Pancreas (tissue), 10 donors: ENCODE results near the gene PREPL. TPM values are rescaled to one million over a fixed set of nuclear protein-coding genes. Genes with fewer than 3 reads are reported as not detected.
A peak's percentile ranks its signal among the peaks of the same experiment; 100 is the strongest.

ENCODE experiments used
- ATAC-seq, 4 donors: fragments of 200-7000 bp; cut with Tn5 transposase; one replicate each; pipeline versions ENCODE4 v1.8.0 to v1.9.1; 2020; ENCODE audit warnings: mild to moderate bottlenecking in 4 of 4, moderate library complexity in 4 of 4
- DNase-seq, 6 donors: peaks; one replicate each; pipeline ENCODE4 v3.0.0-alpha.2; 2020
- FAIRE-seq: peaks from 2 replicates; lab custom pipeline; 2012; peaks lifted over from hg19 to GRCh38; lab: Jason Lieb, UNC
- H3K27ac ChIP-seq, 4 donors: fragments of 200-600 bp; sonication (generic); 1 replicate in 3 of 4; 2 replicates in 1 of 4; pipeline versions ENCODE4 v1.5.0 to v1.8.0; 2020
- H3K27me3 ChIP-seq, 4 donors: fragments of 200-600 bp; one replicate each; pipeline ENCODE4 v1.8.0; 2021
- H3K36me3 ChIP-seq, 3 donors: fragments of 200-600 bp; sonication (generic) in 1 of 3; one replicate each; pipeline versions ENCODE4 v1.5.0 to v1.8.0; 2020 to 2021
- H3K4me1 ChIP-seq, 3 donors: fragments of 200-600 bp; one replicate each; pipeline ENCODE4 v1.8.0; 2021
- H3K4me3 ChIP-seq, 4 donors: fragments of 200-600 bp; sonication (generic) in 2 of 4; one replicate each; pipeline versions ENCODE4 v1.5.0 to v1.8.0; 2020 to 2021
- H3K9me3 ChIP-seq, 4 donors: fragments of 200-600 bp; one replicate each; pipeline ENCODE4 v1.8.0; 2021
- CTCF ChIP-seq, 4 donors: fragments of 200-600 bp; sonication (generic) in 3 of 4; IDR thresholded peaks; one replicate each; pipeline versions ENCODE4 v1.5.0 to v1.8.0; 2021; ENCODE audit warnings: antibody characterized with exemption in 4 of 4
- WGBS, 2 donors: extraction: QIAGEN DNeasy Blood & Tissue Kit; methylation state at CpG; one replicate each; pipeline ENCODE4 v1.1.7; 2013; 5-methylcytosine and 5-hydroxymethylcytosine counted together
- intact Hi-C, 3 donors: fragments of 100-400 bp; cut with DNase I; formaldehyde crosslinking; loops; one replicate each; pipeline versions ENCODE4 v1.11.1 to v1.14.2; 2022
- polyA plus RNA-seq, 2 donors: library from polyadenylated mRNA; stranded (reverse); fragments of 200-250 nt; gene quantifications; one replicate each; pipeline ENCODE4 v1.2.3, GENCODE V29; 2013
- total RNA-seq, 6 donors: library from RNA; stranded (reverse); fragmentation: NEBNext Ultra II Directional in 4 of 6; extraction: Animal tissue kit (Norgen Biotek cat#: 25700) in 4 of 6; gene quantifications; one replicate each; pipeline versions ENCODE4 v1.2.1 to v1.2.4, GENCODE V29; 2021 to 2023
- donor health status: healthy with polysubstance abuse.
- donor health status: DM: no; HTN: no; CAD: no; lungs with moderate emphysema.
- donor health status: DM: no; HTN: no; CAD: no.
- donor health status: control.
- donor health status: control.
- donor health status: Bipolar disorder and iron deficiency.
- donor health status: DM: yes; HTN: yes; CAD: no.
- donor health status: DM: no; HTN: no; CAD: no.
- donor health status: DM: no; HTN: no; CAD: no.
- donor health status: DM: yes; HTN: yes; CAD: no.

PREPL gene
- total and polyA plus RNA-seq, 8 donors, result 5.5 to 32.2 (median 18.5) TPM

GRCh38 chr2:44301111-44301510 is 60.2 kb downstream of the PREPL start:
- WGBS, 2 donors, result 92% methylated on average over 5 of the region's 5 CpGs
- H3K4me1 ChIP-seq, result peaks cover 0 to 4% (median under 1%) of the 10 kb centered on the region in 3 donors
- H3K9me3 ChIP-seq, result no peaks in the 10 kb centered on the region
- no peaks in the 10 kb centered on the region for H3K36me3 ChIP-seq
- H3K4me3 ChIP-seq, result no peak overlapping the region
- intact Hi-C loops, result no loop called here
- TF ChIP-seq CTCF (IDR thresholded peaks at IDR 0.05), result no peak
- no peaks in the 10 kb centered on the region for H3K27me3 ChIP-seq
- no peak for FAIRE-seq
- no peak overlapping the region for H3K27ac ChIP-seq
- ATAC-seq, result no peak
- no peak for DNase-seq

- no peaks in the 10 kb centered on the region for H3K9me3 ChIP-seq
- H3K4me1 ChIP-seq, result peaks cover 8 to 15% (median 9%) of the 10 kb centered on the region in 3 donors
- FAIRE-seq, result no peak
- H3K4me3 ChIP-seq, result no peak overlapping the region
- H3K36me3 ChIP-seq, result no peaks in the 10 kb centered on the region
- no peak overlapping the region for H3K27ac ChIP-seq
- ATAC-seq, result no peak
- WGBS, 2 donors, result 40 to 42% methylated on average over 4 of the region's 4 CpGs
- intact Hi-C loops, result no loop called here
- DNase-seq, result no peak
- H3K27me3 ChIP-seq, result no peaks in the 10 kb centered on the region
- no peak for TF ChIP-seq CTCF (IDR thresholded peaks at IDR 0.05)
Observed at GRCh38 chr2:44299635-44300034, 61.7 kb downstream of the PREPL start.

GRCh38 chr2:44297431-44297830 is 63.9 kb downstream of the PREPL start:
- Histone ChIP-seq H3K4me1 (peaks cover 9 to 23% (median 15%) of the 10 kb centered on the region in 3 donors), H3K4me3 (no peak overlapping the region), H3K9me3 (no peaks in the 10 kb centered on the region), H3K27ac (peak overlapping the region in 1 of 4 donors; percentile 16), H3K27me3 (no peaks in the 10 kb centered on the region), H3K36me3 (no peaks in the 10 kb centered on the region)
- DNase-seq, result no peak
- intact Hi-C loops, result no loop called here
- 79 to 91% methylated on average over 2 of the region's 2 CpGs for WGBS, 2 donors
- FAIRE-seq, result no peak
- TF ChIP-seq CTCF (IDR thresholded peaks at IDR 0.05), result no peak
- ATAC-seq, result peak in 1 of 4 donors; percentile 22

GRCh38 chr2:44296653-44297052 is 64.6 kb downstream of the PREPL start:
- FAIRE-seq (no peak), ATAC-seq (no peak), DNase-seq (no peak)
- peaks cover 16 to 30% (median 22%) of the 10 kb centered on the region in 3 donors for H3K4me1 ChIP-seq
- no peak overlapping the region for H3K27ac ChIP-seq
- WGBS, 2 donors, result 81 to 82% methylated on average over 5 of the region's 5 CpGs
- no peak for TF ChIP-seq CTCF (IDR thresholded peaks at IDR 0.05)
- no peaks in the 10 kb centered on the region for H3K9me3 ChIP-seq
- H3K27me3 ChIP-seq, result no peaks in the 10 kb centered on the region
- no peak overlapping the region for H3K4me3 ChIP-seq
- no peaks in the 10 kb centered on the region for H3K36me3 ChIP-seq
- intact Hi-C loops, result no loop called here

GRCh38 chr2:44295633-44296359 is 65.5 kb downstream of the PREPL start:
- no peaks in the 10 kb centered on the region for H3K9me3 ChIP-seq
- FAIRE-seq (no peak), DNase-seq (no peak), ATAC-seq (no peak)
- WGBS, 2 donors, result 44 to 48% methylated on average over 8 of the region's 8 CpGs
- H3K4me1 ChIP-seq, result peaks cover 21 to 38% (median 25%) of the 10 kb centered on the region in 3 donors
- H3K4me3 ChIP-seq, result no peak overlapping the region
- no peaks in the 10 kb centered on the region for H3K27me3 ChIP-seq
- peak overlapping the region in 3 of 4 donors; percentile 28 to 65 (median 44) for H3K27ac ChIP-seq
- H3K36me3 ChIP-seq, result no peaks in the 10 kb centered on the region
- intact Hi-C loops, result no loop called here
- no peak for TF ChIP-seq CTCF (IDR thresholded peaks at IDR 0.05)
